CD4-positive, alpha-beta T cell treated with Interleukin-6 for 4 hours (primary cell): ENCODE results near the gene PSMC3.

Experiments
- DNase-seq: peaks from one replicate; pipeline ENCODE4 v3.0.0-alpha.2; 2020; ENCODE audit warnings: mixed read lengths

PSMC3 gene

DNA sequence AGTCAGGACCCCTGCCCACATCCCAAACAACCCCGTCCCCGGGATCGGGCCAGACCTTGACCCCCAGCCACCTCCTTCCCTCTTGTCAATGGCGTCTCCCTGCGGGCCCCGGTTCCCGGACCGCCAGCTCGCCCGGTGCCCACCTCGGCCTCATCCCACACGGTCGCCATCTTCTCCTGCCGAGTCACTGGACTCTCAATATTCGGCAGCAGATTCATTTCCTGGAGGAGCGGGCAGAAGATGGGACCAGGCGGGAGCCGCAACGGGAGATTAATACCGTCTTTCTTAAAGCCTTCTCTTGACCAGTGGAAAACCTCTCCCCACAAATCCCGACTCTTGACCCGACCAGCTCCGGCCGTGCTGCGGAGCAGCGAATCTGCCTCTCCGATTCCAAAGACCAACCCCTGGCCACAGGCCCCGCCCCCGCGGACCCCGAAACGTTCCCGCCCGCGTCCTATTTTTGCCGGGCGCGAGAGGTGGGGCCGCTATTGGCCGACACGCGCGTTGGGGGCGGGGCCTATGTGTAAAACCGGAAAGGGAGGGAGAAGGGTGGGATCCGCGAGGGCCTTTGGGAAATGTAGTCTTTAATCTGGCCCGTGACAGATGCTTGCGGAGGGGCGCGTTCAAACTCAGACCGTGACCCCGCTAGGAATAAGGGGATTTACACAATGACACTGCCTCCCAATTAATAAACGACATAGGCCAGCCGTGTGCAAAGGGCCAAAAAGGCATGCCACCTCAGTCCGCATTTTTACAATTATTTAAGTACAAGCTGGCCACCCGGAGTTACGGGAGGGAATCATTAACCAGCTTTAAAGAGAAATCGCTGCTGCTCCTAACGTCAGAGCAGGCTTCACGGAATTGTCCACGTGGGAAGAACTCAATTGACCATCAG is at the start of gene PSMC3:
Gene PSMC3 (minus strand): TSS at position 378 of the 895 bp plus-strand sequence. CDS start 160 bp downstream, at position 218.
- peak; percentile 99 for DNase-seq

DNA sequence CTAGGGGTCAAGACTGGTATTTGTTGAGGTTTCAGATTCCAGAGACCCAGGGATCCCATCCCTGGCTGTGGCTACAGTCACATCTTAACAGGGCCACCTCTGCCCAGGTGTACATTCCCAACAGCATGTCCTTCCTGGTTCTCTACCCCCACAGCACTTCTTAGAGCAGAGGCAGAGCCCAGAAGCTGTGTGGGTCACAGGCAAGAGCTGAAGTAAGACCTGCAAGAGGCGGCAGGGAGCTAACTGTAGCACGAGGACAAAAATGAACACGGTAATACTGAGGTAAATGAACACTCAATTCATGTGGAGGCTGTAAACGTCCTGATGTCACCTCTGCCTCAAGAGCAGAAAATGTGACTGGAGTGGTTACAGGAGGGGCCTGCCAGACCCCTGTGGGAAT is 44.4 kb upstream of the PSMC3 start:
- no peak for DNase-seq

DNA sequence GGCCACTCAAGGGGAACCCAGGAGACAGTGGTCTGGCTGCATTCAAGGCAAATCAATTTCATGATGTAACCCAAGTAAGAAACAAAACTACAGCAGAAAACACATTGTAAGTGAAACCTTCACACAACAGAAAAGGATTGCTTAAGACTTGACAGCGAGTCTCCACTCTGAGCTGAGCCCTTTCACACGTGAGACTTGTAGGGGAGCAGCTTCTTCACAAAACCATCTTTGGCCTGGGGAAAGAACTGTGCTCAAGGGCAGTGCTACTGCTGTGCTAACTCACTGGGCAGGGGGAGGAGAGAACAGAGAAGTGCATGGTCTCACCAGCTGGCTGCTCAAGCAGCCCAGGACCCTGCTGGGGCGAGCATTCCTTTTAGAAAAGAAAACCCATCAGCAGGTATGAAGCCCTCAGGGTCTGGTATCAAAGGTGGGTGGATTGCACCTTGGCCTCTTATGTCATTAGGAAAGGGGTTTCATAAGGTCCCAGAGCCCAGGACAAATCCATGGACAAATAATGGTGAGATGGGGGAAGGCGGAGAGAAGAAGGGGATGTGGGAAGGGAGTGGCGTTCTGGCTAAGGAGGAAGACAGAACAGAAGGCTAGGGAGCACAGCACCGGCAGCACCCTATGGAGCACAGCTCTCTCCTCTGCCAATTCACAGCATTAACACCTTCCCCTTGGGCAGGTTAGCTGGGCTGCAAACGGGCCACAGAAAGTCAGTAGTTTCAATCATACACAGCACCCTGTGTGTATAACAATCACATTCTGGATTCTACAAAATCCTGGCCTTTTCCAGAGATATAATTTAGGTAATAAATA is 43.3 kb upstream of the PSMC3 start:
- no peak for DNase-seq

DNA sequence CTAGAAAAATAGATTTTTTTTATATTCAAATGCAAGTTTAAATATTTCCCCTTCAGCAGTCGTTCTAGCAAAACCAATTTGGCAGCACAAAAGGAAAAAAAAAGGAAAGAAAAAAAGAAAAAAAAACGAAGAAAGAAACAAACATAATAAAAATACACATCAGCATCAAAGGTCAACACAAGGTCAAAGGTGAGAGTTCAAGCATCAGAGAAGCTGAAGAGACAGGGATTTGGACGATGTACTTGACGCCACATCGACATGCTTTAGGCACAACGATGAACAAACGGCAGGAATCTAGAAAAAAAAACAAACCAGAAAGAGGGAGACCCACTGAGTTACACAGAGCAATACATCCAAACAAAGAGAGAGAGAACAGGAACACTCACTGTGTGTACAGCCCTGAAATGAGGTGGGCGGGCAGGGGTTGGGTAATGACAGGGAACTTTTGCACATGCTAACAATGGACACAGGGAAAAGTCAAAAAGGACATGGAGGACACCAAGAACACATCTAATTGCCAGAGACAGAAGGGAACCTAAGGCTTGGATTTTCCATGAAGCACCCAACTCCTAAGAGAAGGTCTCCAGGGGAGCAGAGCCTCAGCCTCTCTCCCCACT is 42.5 kb upstream of the PSMC3 start:
- no peak for DNase-seq

DNA sequence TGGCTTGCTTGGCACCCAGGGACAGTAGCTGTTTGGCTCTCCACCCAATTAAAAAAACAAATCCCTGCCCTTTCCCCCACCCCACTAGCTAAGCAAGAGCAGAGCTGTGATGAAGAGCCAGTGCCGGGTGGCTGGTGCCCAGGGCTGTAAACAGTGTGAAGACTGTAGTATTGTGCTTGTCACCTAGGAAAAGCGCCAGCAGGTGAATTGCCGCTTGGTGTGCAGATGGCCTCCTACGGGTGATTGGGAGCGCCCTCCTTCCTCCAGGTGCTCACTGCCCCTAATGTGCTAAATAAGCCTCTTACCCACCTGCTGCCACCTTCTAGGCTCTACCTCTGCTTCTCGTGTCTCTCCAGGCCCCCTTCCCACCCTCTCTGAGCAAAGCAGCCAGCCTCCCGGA is 41.1 kb upstream of the PSMC3 start:
- no peak for DNase-seq

DNA sequence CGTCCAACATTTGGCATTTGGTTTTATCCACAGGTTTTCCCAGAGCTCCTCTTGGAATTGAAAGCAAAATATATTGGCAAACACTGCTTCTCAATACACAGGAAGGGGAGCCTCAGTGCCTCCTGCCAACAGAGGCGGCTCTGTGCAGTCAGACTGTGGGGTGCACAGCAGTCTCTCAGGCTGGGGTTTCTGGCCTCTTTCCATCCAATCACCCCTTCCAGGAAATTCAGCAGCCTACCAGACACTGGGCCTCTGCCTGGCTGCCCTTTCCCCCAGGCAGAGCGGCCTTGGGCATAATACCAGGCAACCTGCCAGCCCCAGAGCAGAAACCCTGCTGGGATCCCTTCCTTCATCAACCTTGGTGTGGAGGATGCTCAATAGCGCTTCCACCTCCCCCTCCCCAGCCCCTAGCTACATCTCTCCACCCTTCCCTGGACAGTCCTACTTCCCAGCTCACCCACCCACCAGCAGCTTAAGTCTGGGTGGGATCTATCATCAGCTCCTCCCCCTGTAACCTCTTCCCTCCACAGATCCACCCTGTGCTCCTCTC is 40.5 kb upstream of the PSMC3 start:
- DNase-seq, result no peak

DNA sequence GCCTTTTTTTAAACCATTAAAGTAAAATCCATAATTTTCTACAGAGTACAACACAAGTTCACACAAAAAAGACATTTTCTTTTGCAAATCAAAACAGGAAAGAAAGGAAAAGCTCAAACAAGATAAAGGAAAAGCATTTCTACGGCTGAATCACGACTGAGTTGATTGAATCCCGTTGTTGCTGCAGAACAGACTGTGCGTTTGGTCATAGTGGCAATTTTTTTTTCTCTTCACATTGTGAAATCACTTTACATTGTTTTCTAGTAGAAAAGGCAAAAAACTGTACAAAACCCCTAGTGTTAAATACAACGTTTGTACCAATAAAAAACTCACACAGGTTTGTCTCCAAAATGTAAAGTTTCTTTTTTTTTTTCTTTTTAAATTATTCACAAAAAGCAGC is 40.0 kb upstream of the PSMC3 start:
- DNase-seq, result no peak

DNA sequence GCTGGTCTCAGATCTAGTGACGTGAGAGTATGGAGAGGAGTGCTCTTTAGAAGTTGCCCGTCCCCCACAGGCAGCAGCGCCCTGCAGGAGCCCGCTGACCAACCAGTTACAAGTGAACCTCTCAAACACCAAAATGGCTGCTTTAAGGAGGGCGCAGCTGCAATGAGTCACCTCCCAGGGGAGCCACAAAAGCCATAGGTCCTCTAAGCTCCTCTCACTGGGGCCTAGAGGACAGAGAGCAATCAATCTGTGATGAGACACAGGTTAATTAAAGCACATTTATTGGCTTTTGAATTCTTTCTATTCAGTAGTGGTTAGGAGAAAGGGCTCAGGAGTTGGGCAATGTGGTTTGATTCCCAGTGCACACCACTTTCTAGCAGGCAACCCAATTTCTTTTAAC is 38.2 kb upstream of the PSMC3 start:
- no peak for DNase-seq

DNA sequence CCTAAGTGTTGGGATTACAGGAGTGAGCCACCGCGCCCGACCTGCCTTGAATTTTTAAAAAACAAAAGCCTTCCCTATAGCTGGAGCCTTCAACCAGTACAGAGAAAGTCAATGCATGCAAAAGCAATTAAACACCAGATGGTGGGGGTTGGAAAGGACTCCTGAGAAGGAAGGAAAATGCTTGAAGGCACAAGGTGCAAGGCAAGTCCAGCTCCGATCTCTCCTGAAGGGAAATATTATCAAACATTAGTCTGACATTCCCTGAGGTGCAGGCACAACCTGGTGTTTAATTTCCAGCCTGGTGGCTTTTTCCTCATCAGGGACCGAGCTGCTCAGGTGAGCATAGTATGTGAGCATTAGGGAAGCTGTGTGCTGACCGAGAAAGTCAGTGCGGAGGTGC is 35.6 kb upstream of the PSMC3 start:
- no peak for DNase-seq

DNA sequence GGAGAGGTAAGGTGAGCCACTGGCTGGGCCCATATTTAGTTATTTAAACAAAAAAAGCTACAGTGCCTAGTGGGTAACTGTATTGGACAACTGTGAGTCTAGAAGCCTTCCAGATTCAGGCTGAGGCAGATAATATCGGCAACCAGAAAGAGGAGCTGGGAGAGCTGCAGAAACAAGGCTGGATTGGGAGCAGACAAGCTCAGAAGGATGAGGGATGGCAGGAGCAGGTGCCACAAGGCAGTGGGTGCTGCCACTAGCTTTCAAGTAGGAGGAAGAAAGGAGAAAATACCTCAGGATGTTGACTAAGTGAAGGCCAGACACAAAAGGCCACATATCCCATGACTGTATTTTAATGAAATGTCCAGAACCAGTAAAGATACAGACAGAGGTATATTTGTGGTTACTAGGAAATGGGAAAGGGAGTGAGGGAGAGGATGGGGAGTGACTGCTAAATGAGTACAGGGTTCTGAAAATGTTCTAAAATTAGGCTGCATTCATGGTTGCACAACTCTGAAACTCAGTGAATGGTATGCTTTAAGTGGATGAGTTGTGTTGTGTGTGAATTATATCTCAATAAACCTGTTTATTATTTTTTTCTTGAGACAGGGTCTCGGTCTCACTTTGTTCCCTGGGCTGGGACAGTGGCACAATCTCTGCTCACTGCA is 34.5 kb upstream of the PSMC3 start:
- no peak for DNase-seq

DNA sequence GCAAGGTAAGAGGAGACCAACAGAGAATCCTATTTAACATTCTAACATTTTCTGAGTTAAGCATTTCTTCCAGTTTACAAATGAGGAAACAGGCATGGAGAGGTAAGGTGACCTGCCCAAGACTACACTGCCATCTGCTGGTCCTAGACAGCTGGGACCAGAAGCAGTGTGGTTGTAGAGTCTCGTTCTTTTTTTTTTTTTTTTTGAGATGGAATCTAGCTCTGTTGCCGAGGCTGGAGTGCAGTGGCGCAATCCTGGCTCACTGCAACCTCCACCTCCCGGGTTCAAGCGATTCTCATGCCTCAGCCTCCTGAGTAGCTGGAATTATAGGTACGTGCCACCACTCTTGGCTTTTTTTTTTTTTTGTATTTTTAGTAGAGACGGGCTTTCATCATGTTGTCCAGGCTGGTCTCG is 28.0 kb upstream of the PSMC3 start:
- DNase-seq, result peak; percentile 70

DNA sequence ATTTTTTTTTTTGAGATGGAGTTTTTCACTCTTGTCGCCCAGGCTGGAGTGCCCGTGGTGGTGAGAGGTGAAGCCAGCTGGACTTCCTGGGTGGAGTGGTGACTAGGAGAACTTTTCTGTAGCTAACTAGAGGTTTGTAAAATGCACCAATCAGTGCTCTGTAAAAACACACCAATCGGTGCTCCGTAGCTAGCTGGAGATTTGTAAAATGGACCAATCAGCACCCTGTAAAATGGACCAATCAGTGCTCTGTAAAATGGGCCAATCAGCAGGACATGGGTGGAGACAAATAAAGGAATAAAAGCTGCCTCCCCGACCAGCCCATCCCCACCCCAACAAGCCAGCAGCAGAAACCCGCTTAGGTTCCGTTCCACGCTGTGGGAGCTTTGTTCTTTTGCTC is 27.1 kb upstream of the PSMC3 start:
- DNase-seq, result no peak

DNA sequence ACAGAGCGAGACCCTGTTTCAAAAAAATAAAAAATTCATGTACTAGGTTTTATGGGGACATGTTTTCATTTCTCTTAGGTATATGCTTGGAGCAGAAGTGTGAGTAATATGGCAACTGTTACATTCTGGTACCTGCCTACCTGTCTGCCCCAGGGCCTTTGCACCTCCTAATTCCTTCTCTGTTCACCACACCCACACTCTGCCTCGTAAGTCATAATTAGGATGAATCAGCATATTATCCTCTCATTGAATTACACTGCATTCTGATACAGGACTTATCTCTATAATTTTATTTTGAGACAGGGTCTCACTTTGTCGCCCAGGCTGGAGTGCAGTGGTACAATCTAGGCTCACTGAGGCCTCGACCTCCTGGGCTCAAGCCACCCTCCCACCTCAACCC is 25.8 kb upstream of the PSMC3 start:
- no peak for DNase-seq

DNA sequence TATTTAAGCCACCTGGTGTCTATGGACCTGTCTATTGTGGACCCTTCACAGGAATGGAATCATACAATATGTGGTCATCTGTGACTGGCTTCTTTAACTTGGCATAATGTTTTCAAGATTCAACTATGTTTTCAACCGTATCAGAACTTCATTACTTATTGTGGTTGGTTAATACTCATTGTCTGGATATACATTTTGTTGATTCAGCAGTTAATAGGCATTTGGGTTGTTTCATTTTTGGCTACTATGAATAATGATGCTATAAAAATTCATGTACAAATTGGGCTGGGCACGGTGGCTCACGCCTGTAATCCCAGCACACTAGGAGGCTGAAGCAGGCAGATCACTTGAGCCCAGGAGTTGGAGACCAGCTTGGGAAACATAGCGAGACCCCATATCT is 25.2 kb upstream of the PSMC3 start:
- no peak for DNase-seq

DNA sequence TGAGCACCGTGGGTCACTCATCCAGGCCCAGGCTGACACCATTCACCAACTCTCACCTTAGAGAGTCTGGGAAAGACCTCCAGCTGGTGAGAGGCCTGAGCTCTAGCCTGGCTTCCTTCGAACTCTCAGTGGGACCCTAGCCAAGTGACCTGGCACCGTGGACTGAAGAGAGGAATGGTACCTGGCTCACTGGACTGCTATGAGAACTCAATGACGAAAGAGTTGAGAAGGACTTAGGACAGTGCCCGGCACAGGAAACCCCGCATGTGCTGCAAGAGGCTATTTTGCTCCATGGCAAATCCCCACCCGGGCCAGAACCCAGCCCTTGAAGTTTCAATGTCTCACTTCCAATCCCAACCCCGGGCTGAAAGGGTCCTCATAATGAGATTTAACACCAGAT is 23.3 kb upstream of the PSMC3 start:
- DNase-seq, result no peak

DNA sequence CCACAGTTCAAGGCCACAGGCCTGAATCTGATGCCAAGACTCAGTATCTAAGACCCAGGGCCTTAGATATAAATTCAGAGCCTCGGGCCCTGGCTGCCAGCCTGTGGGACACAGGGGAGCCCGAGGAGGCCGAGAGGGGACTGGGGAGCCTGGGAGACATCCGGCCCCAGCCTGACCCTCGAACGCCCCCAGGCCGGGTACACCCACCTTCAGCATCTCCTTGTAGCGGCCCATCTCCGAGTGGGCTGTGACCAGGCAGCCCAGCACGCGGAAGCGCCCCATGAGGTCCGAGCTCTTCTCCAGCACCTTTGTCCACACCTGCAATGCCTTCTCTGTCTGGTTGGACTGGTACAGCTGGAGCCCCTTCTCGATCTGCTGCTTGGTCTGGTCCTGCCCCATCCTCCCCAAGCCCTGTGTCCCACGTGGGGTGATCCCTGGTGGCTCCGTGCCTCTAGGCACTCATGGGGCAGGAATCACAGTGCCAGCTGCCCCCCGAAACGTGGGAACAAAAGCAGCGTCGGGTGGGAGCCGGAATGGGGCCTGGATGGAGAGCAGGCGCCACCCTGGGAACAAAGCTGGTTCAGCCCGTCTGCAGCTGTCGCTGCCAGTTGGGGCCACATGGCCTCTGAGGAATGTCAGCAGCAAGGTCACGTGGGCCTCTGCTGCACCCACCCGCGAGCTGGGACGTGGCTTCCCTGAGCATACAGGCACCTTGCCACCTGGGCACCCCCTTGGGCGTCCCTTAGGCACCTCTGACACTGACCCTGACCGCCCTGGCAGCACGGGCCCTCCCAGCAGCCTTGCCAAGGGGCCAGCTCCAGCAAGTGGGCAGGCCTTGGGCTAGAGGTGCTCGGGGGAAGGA is 22.6 kb upstream of the PSMC3 start, which contains the start of gene RAPSN:
Gene RAPSN (minus strand): TSS at position 571 of the 862 bp plus-strand sequence. CDS start 172 bp downstream, at position 399.
- DNase-seq, result no peak

DNA sequence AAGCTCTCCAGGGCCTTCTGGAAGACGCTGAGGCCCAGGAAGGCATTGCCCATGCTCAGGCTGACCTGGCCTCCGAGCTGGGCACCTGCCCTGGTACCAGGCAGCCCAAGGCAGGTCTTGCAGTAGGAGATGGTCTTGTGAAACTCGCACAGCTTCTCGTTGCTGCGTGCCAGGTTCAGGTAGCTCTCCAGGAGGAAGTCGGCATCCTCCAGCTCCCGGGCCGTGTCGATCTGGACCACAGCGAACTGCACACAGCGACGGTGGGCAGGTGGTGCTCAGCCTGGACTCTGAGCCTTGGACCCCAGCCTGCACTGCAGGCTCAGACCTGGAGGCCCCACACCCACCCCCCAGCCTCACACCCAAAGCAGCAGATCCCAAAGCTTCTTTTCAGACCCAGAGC is 21.7 kb upstream of the PSMC3 start:
- DNase-seq, result no peak

DNA sequence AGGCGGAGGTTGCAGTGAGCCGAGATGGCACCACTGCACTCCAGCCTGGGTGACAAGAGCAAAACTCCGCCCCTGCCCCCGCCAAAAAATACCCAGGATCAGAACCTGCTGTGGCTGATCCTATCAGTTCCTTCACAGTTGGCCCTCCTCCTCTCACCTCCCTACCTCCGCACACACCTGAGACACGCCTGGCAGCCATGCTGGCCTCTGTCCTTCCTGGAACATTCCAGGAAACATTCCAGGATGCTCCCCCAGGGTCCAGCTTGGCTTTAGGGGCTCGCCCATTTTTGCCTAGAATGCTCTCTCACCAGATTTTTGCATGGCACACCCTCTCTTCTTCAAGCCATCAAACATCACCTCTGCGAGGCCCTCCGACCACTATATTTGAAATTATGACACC is 20.6 kb upstream of the PSMC3 start:
- DNase-seq, result no peak

DNA sequence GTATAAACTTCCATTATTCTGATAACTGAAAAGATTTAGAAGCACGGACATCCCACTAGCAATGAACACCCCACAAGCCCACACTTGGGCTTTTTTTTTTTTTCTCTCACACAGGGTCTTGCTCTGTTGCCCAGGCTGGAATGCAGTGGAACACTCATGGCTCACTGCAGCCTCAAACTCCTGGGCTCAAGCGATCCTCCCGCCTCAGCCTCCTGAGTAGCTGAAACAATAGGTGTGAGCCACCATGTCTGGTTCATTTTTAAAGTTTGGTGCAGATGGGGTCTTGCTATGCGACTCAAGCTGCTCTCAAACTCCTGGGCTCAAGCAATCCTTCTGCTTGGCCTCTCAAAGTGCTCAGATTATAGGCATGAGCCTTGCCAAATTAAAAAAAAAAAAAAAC is 19.6 kb upstream of the PSMC3 start:
- no peak for DNase-seq

DNA sequence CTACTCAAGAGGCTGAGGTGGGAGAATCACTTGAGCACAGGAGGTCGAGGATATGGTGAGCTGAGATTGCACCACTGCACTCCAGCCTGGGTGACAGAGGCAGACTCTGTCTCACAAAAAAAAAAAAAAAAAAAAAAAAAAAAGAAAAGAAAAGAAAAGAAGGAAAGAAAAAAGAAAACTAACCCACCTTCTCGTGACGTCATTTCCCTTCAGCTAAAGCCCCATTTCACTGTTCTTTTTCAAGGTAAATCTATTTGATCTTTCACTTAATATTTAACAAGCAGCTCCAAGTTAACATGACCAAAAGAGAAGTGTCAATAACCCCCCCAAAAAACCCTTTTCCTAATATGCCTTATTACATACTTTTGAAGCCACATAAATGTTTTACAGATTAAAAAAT is 17.6 kb upstream of the PSMC3 start:
- no peak for DNase-seq

DNA sequence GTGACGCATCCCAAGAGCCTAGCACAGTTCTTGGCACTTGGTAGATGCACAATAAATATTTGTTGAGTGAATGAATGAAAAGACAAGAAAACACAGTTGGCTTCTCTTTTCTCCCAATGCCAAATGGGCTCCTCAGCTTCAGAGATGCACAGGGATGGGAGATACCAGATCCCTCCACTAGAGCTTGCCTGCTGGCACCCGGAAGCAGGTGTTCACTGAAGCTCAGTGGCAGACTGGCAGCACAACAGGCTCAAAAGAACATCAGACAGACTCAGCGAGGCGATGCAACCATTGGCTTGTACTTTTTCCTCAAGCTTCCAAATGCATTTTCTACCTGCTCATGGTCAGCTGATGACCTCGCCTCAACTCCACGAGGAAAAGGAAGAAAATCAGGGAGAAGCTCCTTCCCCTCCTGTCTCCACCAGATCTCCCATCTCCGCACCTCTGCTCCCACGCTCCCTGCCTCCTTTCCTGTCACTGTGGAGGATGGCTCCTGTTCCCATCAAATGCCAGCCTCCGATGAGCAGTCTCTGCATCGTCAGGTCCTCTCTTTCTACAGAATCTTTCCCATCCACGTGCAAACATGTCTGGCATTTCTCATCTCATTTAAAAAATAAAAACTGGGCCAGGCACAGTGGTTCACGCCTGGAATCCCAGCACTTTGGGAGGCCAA is 16.9 kb upstream of the PSMC3 start:
- DNase-seq, result no peak
